Measurements from ENCODE around the gene FDX2. TPM values are rescaled to one million over a fixed set of nuclear protein-coding genes. Genes with fewer than 3 reads are reported as not detected.
A peak's percentile ranks its signal among the peaks of the same experiment; 100 is the strongest.

Gene FDX2
- total and polyA plus RNA-seq, 2 of the 13 experiments (the other 11 are each of a cell fraction or from before 2014, with no cell fraction given) = 21.0 to 24.7 TPM

DNA sequence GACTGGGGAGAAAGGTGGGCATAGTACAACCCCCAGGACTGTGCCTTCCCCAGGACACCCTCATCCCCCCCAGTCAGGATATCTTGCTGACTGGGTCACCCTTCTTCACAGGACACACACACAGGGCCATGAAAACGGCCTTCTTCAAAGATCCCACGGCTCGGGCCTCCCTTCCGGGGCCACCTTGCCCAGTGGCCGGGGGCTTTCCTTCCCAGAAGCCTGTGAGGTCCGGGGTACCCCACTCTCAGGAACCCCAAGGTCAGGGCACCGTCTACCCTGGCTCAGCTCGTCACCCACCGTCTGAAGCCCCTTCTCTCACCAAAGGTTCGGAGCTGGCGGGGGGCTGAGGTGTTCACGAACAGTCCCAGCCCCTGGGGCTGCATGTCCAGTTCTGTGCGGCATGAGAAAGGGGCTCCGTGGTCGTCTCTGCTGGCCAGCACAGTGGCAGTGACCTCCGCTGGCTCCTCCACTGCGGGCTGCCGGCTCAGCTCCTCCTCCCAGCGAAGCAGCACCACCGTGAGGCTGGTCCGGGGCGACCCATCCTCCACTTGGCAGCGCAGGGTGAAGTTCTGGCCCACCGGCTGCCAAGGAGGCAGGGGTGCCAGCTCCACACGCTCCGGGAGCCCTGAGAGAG lies 19.7 kb upstream of the FDX2 start (continued):
- peak; percentile 46; the same call in 1 of the 2 replicates for TF ChIP-seq PRDM10 (CRISPR knock-in tag; IDR thresholded peaks at IDR 0.05; ENCODE audit: low read depth)
- no peak for TF ChIP-seq NR2F6 (IDR thresholded peaks at IDR 0.05)
- peak; percentile 51; the same call in 1 of the 2 replicates for TF ChIP-seq NR2F6 (CRISPR knock-in tag; IDR thresholded peaks at IDR 0.05)
- TF ChIP-seq ZNF816 (CRISPR knock-in tag; IDR thresholded peaks at IDR 0.05; ENCODE audit: borderline replicate concordance) = no peak
- no peak for TF ChIP-seq IRX3 (CRISPR knock-in tag; IDR thresholded peaks at IDR 0.05; ENCODE audit: borderline replicate concordance, low read depth)
- TF ChIP-seq, protein P1, sequence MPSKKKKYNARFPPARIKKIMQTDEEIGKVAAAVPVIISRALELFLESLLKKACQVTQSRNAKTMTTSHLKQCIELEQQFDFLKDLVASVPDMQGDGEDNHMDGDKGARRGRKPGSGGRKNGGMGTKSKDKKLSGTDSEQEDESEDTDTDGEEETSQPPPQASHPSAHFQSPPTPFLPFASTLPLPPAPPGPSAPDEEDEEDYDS (CRISPR knock-in tag; IDR thresholded peaks at IDR 0.05) = 0 out of 2 replicates have a peak, but pooled peaks have one; percentile 11
- TF ChIP-seq, protein P2, sequence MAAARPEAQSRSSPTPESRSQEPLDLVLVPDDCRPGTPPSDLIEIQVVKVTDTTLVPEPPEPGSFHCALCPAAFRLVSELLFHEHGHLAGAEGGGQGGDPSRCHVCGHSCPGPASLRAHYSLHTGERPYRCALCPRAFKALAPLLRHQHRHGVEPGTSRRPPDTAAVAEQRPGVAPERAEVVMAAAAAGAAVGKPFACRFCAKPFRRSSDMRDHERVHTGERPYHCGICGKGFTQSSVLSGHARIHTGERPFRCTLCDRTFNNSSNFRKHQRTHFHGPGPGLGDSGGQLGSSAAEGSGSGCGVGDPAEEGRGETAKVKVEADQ (CRISPR knock-in tag; IDR thresholded peaks at IDR 0.05; ENCODE audit: borderline replicate concordance) = no peak
- no peak for TF ChIP-seq ZNF496 (CRISPR knock-in tag; IDR thresholded peaks at IDR 0.05; ENCODE audit: insufficient replicate concordance)
- TF ChIP-seq PHF8 (CRISPR knock-in tag; IDR thresholded peaks at IDR 0.05) = 0 out of 2 replicates have a peak, but pooled peaks have one; percentile 13
- no peak for TF ChIP-seq SOX13 (IDR thresholded peaks at IDR 0.05)
- no peak for TF ChIP-seq SOX13 (CRISPR knock-in tag; conservative IDR thresholded peaks at IDR 0.05 in 1 of 2, IDR thresholded peaks at IDR 0.05 in 1 of 2)
- peak; percentile 31; the same call in 1 of the 2 replicates for TF ChIP-seq KAT8 (CRISPR knock-in tag; IDR thresholded peaks at IDR 0.05)
- no peak for TF ChIP-seq HOXA7 (CRISPR knock-in tag; IDR thresholded peaks at IDR 0.05)
- TF ChIP-seq EED (CRISPR knock-in tag; IDR thresholded peaks at IDR 0.05) = 0 out of 2 replicates have a peak, but pooled peaks have one; percentile 8
- TF ChIP-seq, protein P3, sequence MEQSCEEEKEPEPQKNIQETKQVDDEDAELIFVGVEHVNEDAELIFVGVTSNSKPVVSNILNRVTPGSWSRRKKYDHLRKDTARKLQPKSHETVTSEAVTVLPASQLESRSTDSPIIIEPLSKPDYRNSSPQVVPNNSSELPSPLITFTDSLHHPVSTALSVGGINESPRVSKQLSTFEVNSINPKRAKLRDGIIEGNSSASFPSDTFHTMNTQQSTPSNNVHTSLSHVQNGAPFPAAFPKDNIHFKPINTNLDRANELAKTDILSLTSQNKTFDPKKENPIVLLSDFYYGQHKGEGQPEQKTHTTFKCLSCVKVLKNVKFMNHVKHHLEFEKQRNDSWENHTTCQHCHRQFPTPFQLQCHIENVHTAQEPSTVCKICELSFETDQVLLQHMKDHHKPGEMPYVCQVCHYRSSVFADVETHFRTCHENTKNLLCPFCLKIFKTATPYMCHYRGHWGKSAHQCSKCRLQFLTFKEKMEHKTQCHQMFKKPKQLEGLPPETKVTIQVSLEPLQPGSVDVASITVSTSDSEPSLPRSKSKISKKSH (CRISPR knock-in tag; IDR thresholded peaks at IDR 0.05; ENCODE audit: borderline replicate concordance) = peak; percentile 81; the same call in 1 of the 2 replicates
- TF ChIP-seq ZNF263 (CRISPR knock-in tag; IDR thresholded peaks at IDR 0.05) = peak; percentile 81
- TF ChIP-seq SKIL (CRISPR knock-in tag; IDR thresholded peaks at IDR 0.05; ENCODE audit: borderline replicate concordance) = 0 out of 2 replicates have a peak, but pooled peaks have one; percentile 47
- no peak for TF ChIP-seq GMEB2 (CRISPR knock-in tag; IDR thresholded peaks at IDR 0.05; ENCODE audit: low read depth)
- 0 out of 2 replicates have a peak, but pooled peaks have one; percentile 37 for TF ChIP-seq ZNF296 (CRISPR knock-in tag; conservative IDR thresholded peaks at IDR 0.05)
